GM19467 (cell line): ENCODE measurements around the gene APOBEC3A.
"Not testable (repeated sequence)": the region's sequence is repeated elsewhere in the genome, so short reads cannot be mapped to it uniquely, and the experiment has no call there.

ENCODE experiments used
- ATAC-seq: cut with Tn5 transposase; IDR thresholded peaks from one replicate; pipeline ENCODE4 v1.9.1; 2021; ENCODE audit warnings: mild to moderate bottlenecking, moderate library complexity; ENCODE audit not compliant: unreplicated experiment

APOBEC3A gene

GRCh38 chr22:38977289-38977688, 19.9 kb downstream of the APOBEC3A start:
- not testable (repeated sequence) for ATAC-seq

GRCh38 chr22:38980587-38980986, 23.2 kb downstream of the APOBEC3A start:
- not testable (repeated sequence) for ATAC-seq

DNA sequence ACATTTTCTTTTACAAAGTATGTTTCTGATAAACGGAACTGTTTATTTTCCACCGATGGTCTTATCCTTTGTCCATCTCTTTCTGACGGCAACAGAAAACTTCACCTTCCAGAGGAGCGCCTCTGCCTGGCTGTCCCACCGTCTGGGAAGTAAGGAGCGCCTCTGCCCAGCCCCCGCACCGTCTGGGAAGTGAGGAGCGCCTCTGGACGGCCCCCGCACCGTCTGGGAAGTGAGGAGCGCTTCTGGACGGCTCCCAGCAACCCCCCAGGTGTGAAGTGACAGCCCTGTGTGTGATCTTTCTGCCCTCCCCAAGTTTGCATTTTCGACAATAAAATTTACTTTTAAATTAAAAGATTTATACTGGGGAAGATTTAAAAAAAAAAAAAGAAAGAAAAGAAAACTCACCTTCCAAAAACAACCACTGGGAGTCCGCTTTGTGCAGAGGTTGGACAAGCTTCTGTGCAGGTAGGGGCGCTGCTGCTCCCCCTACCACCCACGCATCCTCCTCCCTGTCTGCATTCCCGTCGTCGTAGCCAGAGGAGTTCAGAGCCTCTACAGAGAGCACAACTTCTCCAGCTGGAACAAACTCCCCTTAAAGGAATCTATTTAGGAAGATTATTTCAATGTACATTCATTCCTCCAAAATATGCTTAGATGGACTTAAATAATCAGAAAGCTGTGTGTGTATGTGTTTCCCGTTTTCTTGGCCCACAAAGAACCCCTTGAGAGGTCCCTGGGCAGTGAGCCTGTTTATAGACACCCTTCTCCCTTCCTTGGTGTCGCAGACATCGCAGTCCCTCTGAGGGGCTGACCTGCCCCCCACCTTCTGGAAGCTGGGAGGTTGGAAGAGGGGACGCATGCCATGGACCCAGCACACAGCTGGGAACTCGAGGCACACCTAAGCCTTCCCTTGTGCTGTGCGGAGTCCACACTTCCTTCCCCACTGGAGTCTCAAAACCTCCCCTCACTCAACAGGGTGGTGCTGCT, 23.9 kb downstream of the APOBEC3A start:
- no peak for ATAC-seq

GRCh38 chr22:38981992-38982927, 24.9 kb downstream of the APOBEC3A start, which contains the start of gene APOBEC3B:
Gene APOBEC3B, plus strand, starts transcription at chr22:38982347. Its CDS starts 107 bp downstream, at chr22:38982454.
- peak; percentile 44 for ATAC-seq

DNA sequence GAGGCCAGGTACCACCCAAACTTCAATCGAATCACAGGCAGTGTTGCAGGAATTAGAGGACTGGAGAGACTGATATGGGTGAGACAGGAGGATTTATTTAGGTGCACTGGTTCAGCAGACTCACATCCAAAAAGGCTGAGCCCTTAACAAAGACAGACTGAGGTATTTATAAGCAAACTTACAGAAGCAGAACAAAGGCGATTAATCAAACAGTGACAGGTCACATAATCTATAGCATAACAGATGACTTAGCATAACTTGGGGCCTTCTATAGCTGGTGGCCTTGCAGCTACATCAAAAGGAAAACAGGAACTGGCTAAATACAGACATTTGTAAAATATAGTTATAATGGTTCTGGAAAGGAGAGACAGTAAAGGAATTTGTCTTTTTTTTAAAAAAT, 26.8 kb downstream of the APOBEC3A start:
- no peak for ATAC-seq

GRCh38 chr22:38984784-38985757, 27.7 kb downstream of the APOBEC3A start:
- ATAC-seq: peak; percentile 63

GRCh38 chr22:38986629-38987028, 29.2 kb downstream of the APOBEC3A start:
- ATAC-seq: no peak

DNA sequence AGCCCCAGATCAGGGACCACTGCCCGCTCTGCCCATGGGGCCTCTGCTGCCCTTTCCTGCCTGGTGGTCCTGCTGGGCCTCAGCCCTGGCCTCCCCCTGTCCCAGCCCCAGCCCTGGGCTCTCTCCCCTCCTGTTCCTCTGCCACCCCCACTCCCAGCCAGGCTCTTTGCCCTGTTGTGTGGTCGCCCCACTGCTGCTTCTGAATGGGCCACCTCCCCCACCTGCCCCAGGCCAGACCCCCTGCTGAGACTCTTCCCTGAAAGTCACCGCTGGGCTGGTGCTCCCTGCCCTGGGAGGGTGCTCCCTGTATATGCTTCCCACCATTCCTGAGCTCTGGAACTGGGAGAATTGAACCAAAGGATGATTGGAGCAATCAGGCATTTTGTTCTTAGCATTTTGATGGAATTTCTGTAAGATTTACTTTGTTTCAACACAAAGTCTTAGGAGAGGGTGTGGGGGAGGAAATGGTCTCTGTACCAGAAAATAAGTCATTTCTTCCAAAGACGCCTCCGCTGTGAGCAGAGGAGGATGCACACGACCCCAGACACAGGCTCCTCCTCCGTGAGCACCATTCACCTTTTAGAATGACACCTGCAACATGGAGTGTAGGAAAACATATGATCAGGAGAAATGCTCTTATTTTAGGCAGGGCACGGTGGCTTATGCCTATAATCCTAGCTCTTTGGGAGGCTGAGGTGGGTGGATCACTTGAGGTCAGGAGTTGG, 29.9 kb downstream of the APOBEC3A start:
- ATAC-seq: no peak

GRCh38 chr22:38989466-38989865, 32.1 kb downstream of the APOBEC3A start:
- no peak for ATAC-seq

GRCh38 chr22:38992871-38993371, 35.5 kb downstream of the APOBEC3A start:
- ATAC-seq: not testable (repeated sequence)

GRCh38 chr22:38996105-38996504, 38.7 kb downstream of the APOBEC3A start:
- ATAC-seq: no peak

GRCh38 chr22:38997518-38997917, 40.1 kb downstream of the APOBEC3A start:
- ATAC-seq: no peak

DNA sequence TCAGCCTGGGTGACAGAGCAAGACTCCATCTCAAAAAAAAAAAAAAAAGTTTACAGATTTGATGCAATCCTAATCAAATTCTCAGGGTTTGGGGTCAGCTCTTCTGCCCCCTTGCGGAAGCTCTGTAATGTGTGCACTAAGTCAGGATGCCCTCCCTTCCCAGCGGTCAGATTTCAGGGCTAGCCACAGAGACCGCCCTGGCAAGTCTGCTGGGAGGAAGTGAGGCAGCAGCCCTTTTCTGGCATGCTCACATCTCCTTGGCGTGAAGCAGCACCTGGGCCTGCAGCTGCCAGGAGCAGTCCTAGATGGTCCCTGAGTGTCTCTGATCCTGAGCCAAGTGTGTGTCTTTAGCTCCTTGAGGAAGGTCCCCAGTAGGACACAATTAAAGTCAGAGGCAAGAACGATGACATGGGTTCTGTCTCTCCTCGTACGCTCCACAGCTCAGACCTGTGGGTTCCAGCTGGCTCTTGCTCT, 45.8 kb downstream of the APOBEC3A start:
- peak; percentile 61 for ATAC-seq

GRCh38 chr22:39007177-39007576, 49.8 kb downstream of the APOBEC3A start:
- ATAC-seq: no peak

DNA sequence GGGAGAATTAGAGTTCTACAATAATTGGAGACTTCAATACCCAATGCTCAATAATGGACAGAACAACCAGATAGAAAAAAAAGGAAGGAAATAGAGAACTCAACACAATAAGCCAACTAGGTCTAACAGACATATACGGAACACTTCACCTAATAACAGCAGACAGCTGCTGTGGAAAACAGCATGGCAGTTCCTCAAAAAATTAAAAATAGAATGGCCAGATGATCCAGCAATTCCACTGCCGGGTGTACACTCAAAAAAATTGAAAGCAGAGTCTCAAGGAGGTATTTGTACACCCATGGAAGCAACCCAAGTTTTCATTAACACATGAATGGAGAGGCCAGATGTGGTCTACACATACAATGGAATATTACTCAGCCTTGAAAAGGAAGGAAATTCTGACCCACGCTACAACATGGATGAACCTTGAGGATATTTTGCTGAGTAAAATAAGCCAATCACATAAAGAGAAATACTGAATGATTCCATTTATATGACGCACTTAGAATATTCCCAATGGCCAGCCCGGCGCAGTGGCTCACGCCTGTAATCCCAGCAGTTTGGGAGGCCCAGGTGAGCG, 51.0 kb downstream of the APOBEC3A start:
- ATAC-seq: not testable (repeated sequence)

DNA sequence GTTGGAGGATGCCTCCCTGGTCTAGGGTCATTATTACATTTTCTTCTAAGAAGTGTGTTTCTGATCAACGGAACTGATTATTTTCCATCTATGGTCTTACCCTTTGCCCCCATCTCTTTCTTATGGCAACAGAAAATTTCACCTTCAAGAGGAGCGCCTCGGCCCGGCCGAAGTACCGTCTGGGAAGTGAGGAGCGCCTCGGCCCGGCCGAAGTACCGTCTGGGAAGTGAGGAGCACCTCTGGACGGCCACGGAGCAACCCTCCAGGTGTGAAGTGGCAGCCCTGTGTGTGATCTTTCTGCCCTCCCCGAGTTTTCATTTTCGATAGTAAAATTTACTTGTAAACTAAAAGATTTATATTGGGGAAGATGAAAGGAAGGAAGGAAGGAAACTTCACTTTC, 53.5 kb downstream of the APOBEC3A start:
- no peak for ATAC-seq
